Heart left ventricle (tissue), 16 donors: ENCODE measurements around the gene GALNTL6. TPM values are rescaled to one million over a fixed set of nuclear protein-coding genes. Genes with fewer than 3 reads are reported as not detected.

Experiments used
- ATAC-seq, 4 donors: fragments of 200-7000 bp; cut with Tn5 transposase; one replicate each; pipeline ENCODE4 v1.9.1; 2020 to 2022; ENCODE audit warnings: moderate library complexity in 4 of 4, mild to moderate bottlenecking in 3 of 4, moderate number of reproducible peaks in 1 of 4
- DNase-seq, 5 donors: peaks; one replicate each; pipeline ENCODE4 v3.0.0-alpha.2; 2020
- H3K27ac ChIP-seq, 12 donors: fragments of 200-600 bp; sonication (generic) in 4 of 12; one replicate each; pipeline versions ENCODE4 v1.5.0 to v1.8.0; 2016 to 2022; ENCODE audit warnings: mild to moderate bottlenecking in 2 of 12
- H3K27me3 ChIP-seq, 9 donors: fragments of 200-600 bp; sonication (generic) in 2 of 9; one replicate each; pipeline versions ENCODE4 v1.5.1 to v1.8.0; 2016 to 2022; ENCODE audit warnings: mild to moderate bottlenecking in 3 of 9
- H3K36me3 ChIP-seq, 9 donors: fragments of 200-600 bp; sonication (generic) in 2 of 9; one replicate each; pipeline versions ENCODE4 v1.5.0 to v1.8.0; 2018 to 2022; ENCODE audit warnings: mild to moderate bottlenecking in 2 of 9
- H3K4me1 ChIP-seq, 12 donors: fragments of 200-600 bp; sonication (generic) in 4 of 12; one replicate each; pipeline versions ENCODE4 v1.5.0 to v1.8.0; 2016 to 2022; ENCODE audit warnings: mild to moderate bottlenecking in 3 of 12
- H3K4me3 ChIP-seq, 12 donors: fragments of 200-600 bp; sonication (generic) in 4 of 12; one replicate each; pipeline versions ENCODE4 v1.5.0 to v1.8.0; 2017 to 2022; ENCODE audit warnings: mild to moderate bottlenecking in 9 of 12, moderate library complexity in 4 of 12
- H3K9me3 ChIP-seq, 12 donors: fragments of 200-600 bp; sonication (generic) in 4 of 12; one replicate each; pipeline versions ENCODE4 v1.5.0 to v1.8.0; 2016 to 2022; ENCODE audit warnings: mild to moderate bottlenecking in 1 of 12
- CTCF ChIP-seq, 12 donors: fragments of 200-600 bp; sonication (generic) in 4 of 12; IDR thresholded peaks; one replicate each; pipeline versions ENCODE4 v1.5.0 to v1.8.0; 2018 to 2022; ENCODE audit warnings: antibody characterized with exemption in 12 of 12, mild to moderate bottlenecking in 5 of 12
- POLR2A ChIP-seq, 2 donors: fragments of 450-650 bp; IDR thresholded peaks; one replicate each; pipeline ENCODE4 v1.6.1; 2017; ENCODE audit warnings: antibody characterized with exemption in 2 of 2, mild to moderate bottlenecking in 2 of 2, moderate library complexity in 2 of 2
- WGBS, 4 donors: extraction: QIAGEN DNeasy Blood & Tissue Kit in 2 of 4; methylation state at CpG; one replicate each; pipeline versions ENCODE4 v1.1.5 to v1.1.7; 2013 to 2018; 5-methylcytosine and 5-hydroxymethylcytosine counted together
- intact Hi-C, 10 donors: fragments of 100-400 bp; cut with DNase I; formaldehyde crosslinking; loops; one replicate each; pipeline versions ENCODE4 v1.11.1 to v1.14.2; 2022
- polyA plus RNA-seq, 2 donors: library from polyadenylated mRNA; stranded (reverse); fragments of 200-250 nt; gene quantifications; one replicate each; pipeline ENCODE4 v1.2.3, GENCODE V29; 2013
- total RNA-seq, 9 donors: library from RNA; depleted of rRNA in 2 of 9; stranded (reverse); fragments of >200 nt in 2 of 9; fragmentation: NEBNext Ultra II Directional in 3 of 9; extraction: Animal tissue kit (Norgen Biotek cat#: 25700) in 3 of 9; gene quantifications; one replicate each; pipeline versions ENCODE4 v1.1.0 to v1.2.4, GENCODE V29; 2016 to 2023
- donor health status: ischemic (EF 13 %, LVEDD 7.1; RV severe dilation, severe dysfunction).
- donor health status: healthy with polysubstance abuse.
- donor health status: DM: no; HTN: yes; CAD: no.
- donor health status: DM: no; HTN: no; CAD: no.
- donor health status: ischemic (EF 25% LVEDD 6.9; RV normal size, moderate dysfunction).
- donor health status: ischemic (EF 25% LVEDD 5.7; RV mildly dilated, moderate dysfunction).
- donor health status: healthy.
- donor health status: DM: yes; HTN: yes; CAD: no.
- donor health status: ischemic (EF 35%, LVEDD 5.7; RV mildly dilated, moderate dysfunction).
- donor health status: nonischemic (EF 11% LVEDD 7.7; RV severe dilation, severe dysfunction).
- donor health status: DM: yes; HTN: yes; CAD: no.
- donor health status: PGD.
- donor health status: ischemic (EF 29% LVEDD 5.4; RV normal size, mild dysfunction).
- donor health status: nonischemic (EF 23%, LVEDD 6.1; RV moderate dilation, normal function).

The GALNTL6 gene
- total and polyA plus RNA-seq, 11 donors: 0.33 to 0.52 TPM; not detected in 9

GRCh38 chr4:172152284-172152683 is 339.1 kb downstream of the GALNTL6 start:
- no peak for DNase-seq
- intact Hi-C loops: no loop called here
- no peak for ATAC-seq

GRCh38 chr4:172153719-172154118 is 340.5 kb downstream of the GALNTL6 start:
- Histone ChIP-seq H3K27ac (no peak overlapping the region), H3K9me3 (no peaks in the 10 kb centered on the region), H3K4me3 (no peak overlapping the region), H3K4me1 (no peaks in the 10 kb centered on the region), H3K36me3 (no peaks in the 10 kb centered on the region), H3K27me3 (no peaks in the 10 kb centered on the region)
- WGBS, 4 donors: 71 to 82% (median 76%) methylated on average over 4 of the region's 4 CpGs
- TF ChIP-seq POLR2A (IDR thresholded peaks at IDR 0.05): no peak
- no peak for TF ChIP-seq CTCF (IDR thresholded peaks at IDR 0.05)
- intact Hi-C loops: no loop called here
- no peak for ATAC-seq
- DNase-seq: no peak

More at GRCh38 chr4:172152284-172152683, 339.1 kb downstream of the GALNTL6 start:
- TF ChIP-seq POLR2A (IDR thresholded peaks at IDR 0.05) (no peak), CTCF (IDR thresholded peaks at IDR 0.05) (no peak)
- 68 to 79% (median 73%) methylated on average over 3 of the region's 3 CpGs for WGBS, 4 donors
- no peak overlapping the region for H3K27ac ChIP-seq
- H3K27me3 ChIP-seq: no peaks in the 10 kb centered on the region
- no peaks in the 10 kb centered on the region for H3K9me3 ChIP-seq
- no peaks in the 10 kb centered on the region for H3K36me3 ChIP-seq
- H3K4me1 ChIP-seq: no peaks in the 10 kb centered on the region
- no peak overlapping the region for H3K4me3 ChIP-seq

GRCh38 chr4:172155838-172156345 is 342.7 kb downstream of the GALNTL6 start:
- DNase-seq: no peak
- H3K4me1 ChIP-seq: no peaks in the 10 kb centered on the region
- no peaks in the 10 kb centered on the region for H3K36me3 ChIP-seq
- intact Hi-C loops: no loop called here
- H3K9me3 ChIP-seq: no peaks in the 10 kb centered on the region
- ATAC-seq: no peak
- 77 to 80% (median 79%) methylated on average over 15 of the region's 15 CpGs for WGBS, 4 donors
- H3K27ac ChIP-seq: no peak overlapping the region
- TF ChIP-seq POLR2A (IDR thresholded peaks at IDR 0.05) (no peak), CTCF (IDR thresholded peaks at IDR 0.05) (no peak)
- no peak overlapping the region for H3K4me3 ChIP-seq
- no peaks in the 10 kb centered on the region for H3K27me3 ChIP-seq

- H3K9me3 ChIP-seq: no peaks in the 10 kb centered on the region
- H3K27ac ChIP-seq: no peak overlapping the region
- no peaks in the 10 kb centered on the region for H3K36me3 ChIP-seq
- ATAC-seq (no peak), DNase-seq (no peak)
- no peak overlapping the region for H3K4me3 ChIP-seq
- H3K4me1 ChIP-seq: no peaks in the 10 kb centered on the region
- H3K27me3 ChIP-seq: no peaks in the 10 kb centered on the region
- no peak for TF ChIP-seq CTCF (IDR thresholded peaks at IDR 0.05)
- no peak for TF ChIP-seq POLR2A (IDR thresholded peaks at IDR 0.05)
- intact Hi-C loops: no loop called here
- 60 to 66% (median 64%) methylated on average over 2 of the region's 2 CpGs for WGBS, 4 donors
These were observed 344.7 kb downstream of the GALNTL6 start for GRCh38 chr4:172157946-172158345.
